Left lobe of liver (tissue), 2 donors: ENCODE measurements around the gene PDE5A. TPM values are rescaled to one million over a fixed set of nuclear protein-coding genes. Genes with fewer than 3 reads are reported as not detected.
A peak's percentile ranks its signal among the peaks of the same experiment; 100 is the strongest.

Source experiments
- ATAC-seq: fragments of 200-7000 bp; cut with Tn5 transposase; one replicate; pipeline ENCODE4 v1.9.1; 2020; ENCODE audit warnings: mild to moderate bottlenecking, moderate library complexity
- DNase-seq: peaks from one replicate; pipeline ENCODE4 v3.0.0-alpha.2; 2020; ENCODE audit warnings: low spot score
- total RNA-seq: library from RNA; stranded (reverse); gene quantifications from one replicate; pipeline ENCODE4 v1.2.1, GENCODE V29; 2021
- donor health status: DM: no; HTN: no; CAD: no; lungs with moderate emphysema.
- donor health status: DM: no; HTN: yes; CAD: no.

The PDE5A gene
- total RNA-seq, 1 donor from 2014 or later: 0.53 TPM

GRCh38 chr4:119587796-119588195 is 40.8 kb downstream of the PDE5A start:
- DNase-seq: no peak
- ATAC-seq: no peak

- DNase-seq (no peak), ATAC-seq (no peak)
Observed at GRCh38 chr4:119585771-119586170, 42.8 kb downstream of the PDE5A start.

- no peak for DNase-seq
- no peak for ATAC-seq
Observed at GRCh38 chr4:119581190-119581873, 47.3 kb downstream of the PDE5A start.

- ATAC-seq: no peak
- DNase-seq: no peak
Observed at GRCh38 chr4:119580293-119580692, 48.3 kb downstream of the PDE5A start.

- ATAC-seq: no peak
- DNase-seq: no peak
Observed at GRCh38 chr4:119579823-119580222, 48.8 kb downstream of the PDE5A start.

GRCh38 chr4:119570401-119570800 is 58.2 kb downstream of the PDE5A start:
- DNase-seq (no peak), ATAC-seq (no peak)

- no peak for DNase-seq
- no peak for ATAC-seq
Observed at GRCh38 chr4:119564106-119564505, 64.5 kb downstream of the PDE5A start.

GRCh38 chr4:119559044-119559647 is 69.5 kb downstream of the PDE5A start:
- ATAC-seq: peak; percentile 51
- DNase-seq: no peak

- no peak for DNase-seq
- no peak for ATAC-seq
Observed at GRCh38 chr4:119550857-119551532, 77.6 kb downstream of the PDE5A start.

GRCh38 chr4:119549639-119550038 is 79.0 kb downstream of the PDE5A start:
- ATAC-seq: no peak
- DNase-seq: no peak

GRCh38 chr4:119543779-119544178 is 84.8 kb downstream of the PDE5A start:
- ATAC-seq (no peak), DNase-seq (no peak)

- ATAC-seq (no peak), DNase-seq (no peak)
Observed at GRCh38 chr4:119543187-119543586, 85.4 kb downstream of the PDE5A start.

GRCh38 chr4:119540249-119540648 is 88.4 kb downstream of the PDE5A start:
- DNase-seq (no peak), ATAC-seq (no peak)

- no peak for ATAC-seq
- no peak for DNase-seq
Observed at GRCh38 chr4:119537586-119537985, 91.0 kb downstream of the PDE5A start.

GRCh38 chr4:119536572-119537528 is 91.8 kb downstream of the PDE5A start:
- DNase-seq: no peak
- no peak for ATAC-seq

- ATAC-seq (no peak), DNase-seq (no peak)
Observed at GRCh38 chr4:119532319-119532718, 96.3 kb downstream of the PDE5A start.

- ATAC-seq: no peak
Observed at GRCh38 chr4:119529788-119530187, 98.8 kb downstream of the PDE5A start.

GRCh38 chr4:119526786-119527550 is 101.6 kb downstream of the PDE5A start:
- ATAC-seq: no peak
- DNase-seq: no peak

More at GRCh38 chr4:119529788-119530187, 98.8 kb downstream of the PDE5A start:
- DNase-seq: no peak

- DNase-seq (no peak), ATAC-seq (no peak)
Observed at GRCh38 chr4:119525771-119526712, 102.6 kb downstream of the PDE5A start.
